WTC11 (cell line): ENCODE data around the gene KLF7. TPM values are rescaled to one million over a fixed set of nuclear protein-coding genes. Genes with fewer than 3 reads are reported as not detected.

ENCODE experiments used
- ATAC-seq: fragments of 200-7000 bp; cut with Tn5 transposase; 2 replicates; pipeline ENCODE4 v1.10.0; 2021; ENCODE audit warnings: mild to moderate bottlenecking, moderate library complexity
- CTCF ChIA-PET: fragments of 300-600 bp; sonication (Branson Sonifier 250); formaldehyde crosslinking; loops from one replicate; lab custom pipeline; 2021; ENCODE audit warnings: antibody characterized with exemption; lab: Charles Lee
- POLR2A ChIA-PET: fragments of 350-600 bp; sonication (Branson Sonifier 250); formaldehyde crosslinking; loops from one replicate; lab custom pipeline; 2021; ENCODE audit warnings: antibody characterized with exemption; lab: Charles Lee
- DNase-seq: peaks from one replicate; pipeline ENCODE4 v3.0.0; 2021; ENCODE audit warnings: low spot score
- H3K27ac Mint-ChIP-seq: 2 replicates; pipeline ENCODE4 v1.8.0; 2021; ENCODE audit warnings: mixed read lengths
- H3K27me3 Mint-ChIP-seq: 2 replicates; pipeline ENCODE4 v1.8.0; 2021; ENCODE audit warnings: low read depth, mild to moderate bottlenecking, moderate library complexity, mixed read lengths
- H3K36me3 Mint-ChIP-seq: 2 replicates; pipeline ENCODE4 v1.8.0; 2021; ENCODE audit warnings: mixed read lengths
- H3K4me1 Mint-ChIP-seq: 2 replicates; pipeline ENCODE4 v1.8.0; 2022; ENCODE audit warnings: mixed read lengths
- H3K4me3 Mint-ChIP-seq: 2 replicates; pipeline ENCODE4 v1.8.0; 2021; ENCODE audit warnings: mild to moderate bottlenecking, moderate library complexity, mixed read lengths
- H3K9me3 Mint-ChIP-seq: 2 replicates; pipeline ENCODE4 v1.8.0; 2021; ENCODE audit warnings: mixed read lengths
- ARID4B ChIP-seq: sonication (generic); formaldehyde crosslinking; IDR thresholded peaks from 2 replicates; pipeline ENCODE4 v1.8.0; 2023; ENCODE audit warnings: missing genetic modification reagents, mild to moderate bottlenecking, borderline replicate concordance
- E2F4 ChIP-seq: sonication (generic); formaldehyde crosslinking; IDR thresholded peaks from 2 replicates; pipeline ENCODE4 v1.8.1; 2022; ENCODE audit warnings: low read depth, mild to moderate bottlenecking, moderate library complexity, missing genetic modification reagents, borderline replicate concordance
- ERG ChIP-seq: fragments of 250-450 bp; sonication (Bioruptor Pico); IDR thresholded peaks from 2 replicates; pipeline ENCODE4 v1.8.0; 2021; ENCODE audit warnings: mild to moderate bottlenecking
- ETV6 ChIP-seq: sonication (generic); formaldehyde crosslinking; IDR thresholded peaks from 2 replicates; pipeline ENCODE4 v1.8.1; 2022; ENCODE audit warnings: mild to moderate bottlenecking, missing genetic modification reagents
- FOXP4 ChIP-seq: sonication (generic); formaldehyde crosslinking; IDR thresholded peaks from 2 replicates; pipeline ENCODE4 v1.8.0; 2022; ENCODE audit warnings: mild to moderate bottlenecking, missing genetic modification reagents
- GTF2I ChIP-seq: fragments of 250-450 bp; sonication (Bioruptor Pico); conservative IDR thresholded peaks from 2 replicates; pipeline ENCODE4 v1.4.0; 2021; ENCODE audit warnings: mild to moderate bottlenecking
- KAT7 ChIP-seq: sonication (generic); formaldehyde crosslinking; IDR thresholded peaks from 2 replicates; pipeline ENCODE4 v1.8.1; 2023; ENCODE audit warnings: missing genetic modification reagents, mild to moderate bottlenecking, borderline replicate concordance
- MAX ChIP-seq: sonication (generic); formaldehyde crosslinking; IDR thresholded peaks from 2 replicates; pipeline ENCODE4 v1.8.0; 2022; ENCODE audit warnings: mild to moderate bottlenecking, missing genetic modification reagents
- NR3C1 ChIP-seq: sonication (generic); formaldehyde crosslinking; conservative IDR thresholded peaks from 2 replicates; pipeline ENCODE4 v1.8.1; 2023; ENCODE audit warnings: low read depth, mild to moderate bottlenecking, missing genetic modification reagents
- RELA ChIP-seq: sonication (generic); formaldehyde crosslinking; IDR thresholded peaks from 2 replicates; pipeline ENCODE4 v1.8.1; 2022; ENCODE audit warnings: missing genetic modification reagents, mild to moderate bottlenecking, borderline replicate concordance
- SMAD3 ChIP-seq: sonication (generic); formaldehyde crosslinking; IDR thresholded peaks from 2 replicates; pipeline ENCODE4 v1.8.0; 2022; ENCODE audit warnings: missing genetic modification reagents, mild to moderate bottlenecking, borderline replicate concordance
- TCF7 ChIP-seq: sonication (generic); formaldehyde crosslinking; IDR thresholded peaks from 2 replicates; pipeline ENCODE4 v1.8.0; 2022; ENCODE audit warnings: mild to moderate bottlenecking, low read depth, missing genetic modification reagents, moderate library complexity
- USF2 ChIP-seq: sonication (generic); formaldehyde crosslinking; IDR thresholded peaks from 2 replicates; pipeline ENCODE4 v1.8.1; 2023; ENCODE audit warnings: mild to moderate bottlenecking, missing genetic modification reagents, moderate library complexity
- ZNF121 ChIP-seq: sonication (generic); formaldehyde crosslinking; IDR thresholded peaks from 2 replicates; pipeline ENCODE4 v1.8.0; 2023; ENCODE audit warnings: missing genetic modification reagents
- ZNF232 ChIP-seq: sonication (generic); formaldehyde crosslinking; IDR thresholded peaks from 2 replicates; pipeline ENCODE4 v1.8.0; 2022; ENCODE audit warnings: mild to moderate bottlenecking, missing genetic modification reagents
- ZNF263 ChIP-seq: sonication (generic); formaldehyde crosslinking; IDR thresholded peaks from 2 replicates; pipeline ENCODE4 v1.8.1; 2022; ENCODE audit warnings: low read depth, mild to moderate bottlenecking, moderate library complexity, missing genetic modification reagents
- ZNF317 ChIP-seq: sonication (generic); formaldehyde crosslinking; IDR thresholded peaks from 2 replicates; pipeline ENCODE4 v1.8.1; 2023; ENCODE audit warnings: low read depth, mild to moderate bottlenecking, moderate library complexity, missing genetic modification reagents, borderline replicate concordance
- ZNF396 ChIP-seq: fragments of 250-450 bp; sonication (Bioruptor Pico); IDR thresholded peaks from 2 replicates; pipeline ENCODE4 v1.8.0; 2021; ENCODE audit warnings: mild to moderate bottlenecking, moderate library complexity, borderline replicate concordance
- ZNF416 ChIP-seq: fragments of 250-450 bp; sonication (Bioruptor Pico); IDR thresholded peaks from 2 replicates; pipeline ENCODE4 v1.9.0; 2021; ENCODE audit warnings: mild to moderate bottlenecking, inconsistent platforms
- ZNF423 ChIP-seq: fragments of 250-450 bp; sonication (Bioruptor Pico); IDR thresholded peaks from 2 replicates; pipeline ENCODE4 v2.1.2; 2022; ENCODE audit warnings: mild to moderate bottlenecking, moderate library complexity
- total RNA-seq: library from RNA; stranded (reverse); gene quantifications from 3 replicates; pipeline ENCODE4 v1.2.3, GENCODE V29; 2021

The KLF7 gene
- total RNA-seq, 1 experiment from 2014 or later = 25.4 TPM

- TF ChIP-seq ARID4B (CRISPR knock-in tag) = no peak
- TF ChIP-seq FOXP4 (CRISPR knock-in tag) = no peak
- no peak for TF ChIP-seq ZNF396 (CRISPR knock-in tag)
- TF ChIP-seq SMAD3 (CRISPR knock-in tag) = no peak
- TF ChIP-seq, all 79 proteins: peak for 0
Measured at GRCh38 chr2:207129821-207130220, 35.9 kb downstream of the KLF7 start (continued).

GRCh38 chr2:207128867-207129266, 36.9 kb downstream of the KLF7 start:
- H3K27me3 Mint-ChIP-seq = no peaks in the 10 kb centered on the region
- CTCF ChIA-PET = no interaction called here
- no peak overlapping the region for H3K27ac Mint-ChIP-seq
- TF ChIP-seq MAX (CRISPR knock-in tag) = no peak
- no peak for ATAC-seq
- no peak overlapping the region for H3K4me3 Mint-ChIP-seq
- POLR2A ChIA-PET = no interaction called here
- peaks cover 41% of the 10 kb centered on the region for H3K4me1 Mint-ChIP-seq
- H3K36me3 Mint-ChIP-seq = peaks cover 36% of the 10 kb centered on the region
- peaks cover 29% of the 10 kb centered on the region for H3K9me3 Mint-ChIP-seq
- DNase-seq = no peak

GRCh38 chr2:207126724-207127308, 38.9 kb downstream of the KLF7 start:
- DNase-seq = no peak
- no peak overlapping the region for H3K4me3 Mint-ChIP-seq
- ChIA-PET POLR2A (interaction anchor here (0.7 kb wide), 1 partner anchor 59 kb away, joined by 3 read pairs; no protein-coding TSS in a partner anchor), CTCF (no interaction called here)
- H3K36me3 Mint-ChIP-seq = peaks cover 39% of the 10 kb centered on the region
- H3K4me1 Mint-ChIP-seq = peaks cover 40% of the 10 kb centered on the region
- ATAC-seq = no peak
- no peak overlapping the region for H3K27ac Mint-ChIP-seq
- TF ChIP-seq RELA (CRISPR knock-in tag) (no peak), ZNF263 (CRISPR knock-in tag) (no peak), ETV6 (CRISPR knock-in tag) (no peak), ZNF423 (no peak), GTF2I (no peak)
- H3K27me3 Mint-ChIP-seq = no peaks in the 10 kb centered on the region
- peaks cover 28% of the 10 kb centered on the region for H3K9me3 Mint-ChIP-seq

- H3K4me3 Mint-ChIP-seq = no peak overlapping the region
- H3K27me3 Mint-ChIP-seq = no peaks in the 10 kb centered on the region
- ATAC-seq (no peak; the same call in 1 of the 2 replicates), DNase-seq (peak; percentile 25)
- peaks cover 30% of the 10 kb centered on the region for H3K36me3 Mint-ChIP-seq
- H3K4me1 Mint-ChIP-seq = peaks cover 42% of the 10 kb centered on the region
- CTCF ChIA-PET = interaction anchor here (0.5 to 1.6 kb wide), 3 partner anchors 27 to 541 kb away, joined by 3 to 6 read pairs (median 3); no protein-coding TSS in a partner anchor
- no peak for TF ChIP-seq E2F4 (CRISPR knock-in tag)
- no peak for TF ChIP-seq ZNF416
- TF ChIP-seq ZNF232 (CRISPR knock-in tag) = no peak
- no peak for TF ChIP-seq ZNF121 (CRISPR knock-in tag)
- no peak for TF ChIP-seq NR3C1 (CRISPR knock-in tag)
- TF ChIP-seq KAT7 = no peak
- TF ChIP-seq ETV6 (CRISPR knock-in tag) = no peak
- TF ChIP-seq USF2 = no peak
- TF ChIP-seq TCF7 (CRISPR knock-in tag) = no peak
- no peak for TF ChIP-seq ZNF317 (CRISPR knock-in tag)
- no peak for TF ChIP-seq ERG (CRISPR knock-in tag)
- H3K9me3 Mint-ChIP-seq = peaks cover 23% of the 10 kb centered on the region
- no peak overlapping the region for H3K27ac Mint-ChIP-seq
- POLR2A ChIA-PET = no interaction called here
Measured at GRCh38 chr2:207123776-207124391, 41.9 kb downstream of the KLF7 start.
